OCI-LY7 (cell line): Measurements from ENCODE around the gene KCNJ14.

Experiments used
- CTCF ChIP-seq: fragments of 200-600 bp; sonication (generic); conservative IDR thresholded peaks from 2 replicates; pipeline ENCODE4 v1.5.1; 2014; ENCODE audit warnings: mild to moderate bottlenecking, antibody characterized with exemption, low read length, moderate library complexity, mixed read lengths
- EZH2phosphoT487 ChIP-seq: fragments of 200-600 bp; sonication (generic); IDR thresholded peaks from 2 replicates; pipeline ENCODE4 v1.6.1; 2018; ENCODE audit warnings: low read depth, borderline replicate concordance, mild to moderate bottlenecking, mixed run types, antibody characterized with exemption, low read length, moderate library complexity, mixed read lengths

- TF ChIP-seq CTCF (no peak), EZH2phosphoT487 (no peak)
These were observed 32.2 kb downstream of the KCNJ14 start for GRCh38 chr19:48487544-48487943.
